ENCODE results near the gene ZFP36L1.

GRCh38 chr14:68791078-68791901, 1.6 kb downstream of the ZFP36L1 start:
- TF ChIP-seq CTCF (IDR thresholded peaks at IDR 0.05; ENCODE audit: extremely low read depth in 1 of 2, insufficient read depth in 1 of 2, low read depth in 1 of 2, low read length in 2 of 2) (no peak), POLR2A (IDR thresholded peaks at IDR 0.05; ENCODE audit: low read depth, low read length) (no peak), POLR2AphosphoS5 (IDR thresholded peaks at IDR 0.05; ENCODE audit: insufficient read depth, low read depth, low read length) (peak; percentile 38), EZH2 (IDR thresholded peaks at IDR 0.05; ENCODE audit: borderline replicate concordance, low read depth, low read length, severe bottlenecking) (no peak), MYC (IDR thresholded peaks at IDR 0.05; ENCODE audit: low read depth, low read length) (no peak), MAX (IDR thresholded peaks at IDR 0.05; ENCODE audit: insufficient read depth, insufficient read length) (no peak), FOS (IDR thresholded peaks at IDR 0.05; ENCODE audit: borderline replicate concordance, insufficient read depth, low read length) (no peak), JUN (IDR thresholded peaks at IDR 0.05; ENCODE audit: borderline replicate concordance, insufficient read depth, insufficient read length, low read depth) (no peak)

Measured in endothelial cell of umbilical vein (primary cell).